GM23248 (cell line): Measurements from ENCODE around the gene GPR176. TPM values are rescaled to one million over a fixed set of nuclear protein-coding genes. Genes with fewer than 3 reads are reported as not detected.
"Not testable (repeated sequence)": the region's sequence is repeated elsewhere in the genome, so short reads cannot be mapped to it uniquely, and the experiment has no call there.

Experiments
- DNase-seq: peaks from one replicate; pipeline ENCODE4 v3.0.0-alpha.2; 2015
- H2AFZ ChIP-seq: fragments of 200-600 bp; sonication (generic); 2 replicates; pipeline ENCODE4 v1.6.1; 2016; ENCODE audit warnings: antibody characterized with exemption
- H3F3A ChIP-seq: fragments of 200-600 bp; sonication (generic); 2 replicates; pipeline ENCODE4 v1.6.1; 2016; ENCODE audit warnings: mild to moderate bottlenecking, antibody characterized with exemption, mixed run types; ENCODE audit not compliant: insufficient read depth
- H3K27ac ChIP-seq: fragments of 200-600 bp; sonication (generic); 2 replicates; pipeline ENCODE4 v1.5.1; 2016; ENCODE audit warnings: mild to moderate bottlenecking
- H3K27me3 ChIP-seq: fragments of 200-600 bp; sonication (generic); replicated peaks from 2 replicates; pipeline ENCODE4 v1.6.1; 2016; ENCODE audit warnings: mild to moderate bottlenecking; ENCODE audit not compliant: insufficient read depth
- H3K36me3 ChIP-seq: fragments of 200-600 bp; sonication (generic); 2 replicates; pipeline ENCODE4 v1.6.1; 2016; ENCODE audit warnings: low read depth, mild to moderate bottlenecking
- H3K4me1 ChIP-seq: fragments of 200-600 bp; sonication (generic); 2 replicates; pipeline ENCODE4 v1.6.1; 2016; ENCODE audit warnings: mild to moderate bottlenecking; ENCODE audit not compliant: insufficient read depth
- H3K4me2 ChIP-seq: fragments of 200-600 bp; sonication (generic); one replicate; pipeline ENCODE4 v1.6.1; 2016; ENCODE audit warnings: mild to moderate bottlenecking; ENCODE audit not compliant: unreplicated experiment
- H3K4me3 ChIP-seq: fragments of 200-600 bp; sonication (generic); 2 replicates; pipeline ENCODE4 v1.5.1; 2016; ENCODE audit warnings: mild to moderate bottlenecking
- H3K79me2 ChIP-seq: fragments of 200-600 bp; sonication (generic); 2 replicates; pipeline ENCODE4 v1.6.1; 2016; ENCODE audit warnings: mild to moderate bottlenecking; ENCODE audit not compliant: insufficient read depth
- H3K9ac ChIP-seq: fragments of 200-600 bp; sonication (generic); 2 replicates; pipeline ENCODE4 v1.6.1; 2016; ENCODE audit warnings: mild to moderate bottlenecking
- H3K9me2 ChIP-seq: fragments of 200-600 bp; sonication (generic); 2 replicates; pipeline ENCODE4 v1.6.1; 2016; ENCODE audit warnings: mixed run types, mild to moderate bottlenecking, moderate library complexity; ENCODE audit not compliant: insufficient read depth
- H3K9me3 ChIP-seq: fragments of 200-600 bp; sonication (generic); one replicate; pipeline ENCODE4 v1.6.1; 2017; ENCODE audit warnings: low read depth
- H4K20me1 ChIP-seq: fragments of 200-600 bp; sonication (generic); 2 replicates; pipeline ENCODE4 v1.6.0; 2016; ENCODE audit not compliant: insufficient read depth
- EZH2 ChIP-seq: fragments of 200-600 bp; sonication (generic); IDR thresholded peaks from 2 replicates; pipeline ENCODE4 v1.6.1; 2018; ENCODE audit warnings: antibody characterized with exemption, mild to moderate bottlenecking; ENCODE audit not compliant: insufficient read depth, poor library complexity, severe bottlenecking
- EZH2phosphoT487 ChIP-seq: fragments of 200-600 bp; sonication (generic); IDR thresholded peaks from 2 replicates; pipeline ENCODE4 v1.6.1; 2018; ENCODE audit warnings: antibody characterized with exemption, moderate library complexity, mild to moderate bottlenecking, low read depth; ENCODE audit not compliant: insufficient read depth
- WGBS, 2 experiments: methylation state at CpG; one replicate each; pipeline ENCODE4 v1.1.6; 2015 to 2017; ENCODE audit warnings: low lambda C conversion rate in 2 of 2, low coverage in 1 of 2; ENCODE audit errors: missing lambda C conversion rate in 2 of 2; 5-methylcytosine and 5-hydroxymethylcytosine counted together
- in situ Hi-C: fragments of 300-500 bp; cut with MboI; formaldehyde crosslinking; loops from 2 replicates; pipeline ENCODE4 v1.15.0; 2020
- polyA plus RNA-seq: library from polyadenylated mRNA; unstranded; fragments of >200 nt; fragmentation: Nextera tagmentation; extraction: Ambion mirVana; gene quantifications from 2 replicates; pipeline ENCODE4 v1.2.1, GENCODE V29; 2016
- total RNA-seq: library from RNA; depleted of rRNA; stranded (reverse); fragments of >200 nt; shearing (Covaris generic); gene quantifications from 2 replicates; pipeline ENCODE4 v1.2.3, GENCODE V29; 2014

Gene GPR176
- total and polyA plus RNA-seq, 2 experiments from 2014 or later, result 161 to 254 TPM

DNA sequence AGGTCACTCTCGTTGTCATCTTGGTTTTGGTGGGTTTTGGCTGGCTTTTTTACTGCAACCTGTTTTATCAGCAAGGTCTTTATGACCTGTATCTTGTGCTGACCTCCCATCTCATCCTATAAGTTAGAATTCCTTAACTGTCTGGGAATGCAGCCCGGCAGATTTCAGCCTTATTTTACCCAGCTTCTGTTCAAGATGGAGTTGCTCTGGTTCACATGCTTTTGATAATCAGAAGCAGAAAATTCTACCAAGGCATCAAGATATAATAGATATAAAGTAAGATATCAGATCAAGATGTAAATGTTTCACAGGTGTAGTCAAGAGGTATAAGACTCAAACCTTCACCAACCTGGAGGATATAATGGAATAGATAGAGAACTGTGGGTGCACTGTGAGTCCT, 16.0 kb downstream of the GPR176 start:
- Histone ChIP-seq H4K20me1 (peaks cover 35% of the 10 kb centered on the region; the same call in 1 of the 2 replicates), H3K4me2 (no peak overlapping the region), H3K9ac (no peak overlapping the region), H3K9me2 (peaks cover 5% of the 10 kb centered on the region; the same call in 1 of the 2 replicates), H3K4me1 (peaks cover 17% of the 10 kb centered on the region), H3K4me3 (no peak overlapping the region), H3F3A (peaks cover 40% of the 10 kb centered on the region), H3K27ac (no peak overlapping the region), H2AFZ (no peak overlapping the region), H3K79me2 (peaks cover 96% of the 10 kb centered on the region), H3K27me3 (no peaks in the 10 kb centered on the region), H3K36me3 (peaks cover 18% of the 10 kb centered on the region; the same call in 1 of the 2 replicates), H3K9me3 (no peaks in the 10 kb centered on the region)
- no peak for DNase-seq
- 100% methylated on average over 2 of the region's 2 CpGs for WGBS, 2 experiments
- no peak for TF ChIP-seq EZH2
- TF ChIP-seq EZH2phosphoT487, result no peak
- in situ Hi-C loops, result no loop called here

DNA sequence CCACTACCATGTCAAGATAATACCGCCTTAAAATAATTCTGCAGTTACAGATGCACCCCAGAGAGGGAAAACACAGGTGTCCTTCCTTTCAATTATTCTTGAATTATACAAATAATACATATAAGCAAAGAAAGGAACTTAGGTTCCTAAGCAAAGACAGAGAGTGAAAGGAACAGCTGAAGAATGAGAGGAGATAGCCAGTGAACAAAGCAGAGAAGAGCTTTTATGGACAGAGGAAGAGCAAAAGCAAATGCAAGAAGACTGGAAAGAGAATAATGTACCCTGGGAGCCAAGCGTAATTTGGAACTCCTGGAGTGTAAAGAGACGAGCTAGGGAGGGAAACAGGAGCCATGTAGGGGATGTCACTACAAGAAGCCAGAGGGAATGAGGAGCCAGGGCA, 21.7 kb downstream of the GPR176 start:
- H3K27ac ChIP-seq, result no peak overlapping the region
- H4K20me1 ChIP-seq, result peaks cover 49% of the 10 kb centered on the region
- peaks cover 82% of the 10 kb centered on the region for H3K79me2 ChIP-seq
- H3K4me3 ChIP-seq, result no peak overlapping the region
- H3K36me3 ChIP-seq, result peaks cover 15% of the 10 kb centered on the region; the same call in 1 of the 2 replicates
- DNase-seq, result no peak
- no peak overlapping the region for H3K9ac ChIP-seq
- no peaks in the 10 kb centered on the region for H3K27me3 ChIP-seq
- in situ Hi-C loops, result no loop called here
- H3K4me2 ChIP-seq, result no peak overlapping the region
- peaks cover 31% of the 10 kb centered on the region for H3K4me1 ChIP-seq
- WGBS, 2 experiments, result 90 to 96% methylated on average over 3 of the region's 3 CpGs
- no peaks in the 10 kb centered on the region for H3K9me3 ChIP-seq
- no peak overlapping the region for H2AFZ ChIP-seq
- peaks cover 6% of the 10 kb centered on the region; the same call in 1 of the 2 replicates for H3K9me2 ChIP-seq
- H3F3A ChIP-seq, result peaks cover 34% of the 10 kb centered on the region
- TF ChIP-seq EZH2phosphoT487, result no peak
- TF ChIP-seq EZH2, result no peak

DNA sequence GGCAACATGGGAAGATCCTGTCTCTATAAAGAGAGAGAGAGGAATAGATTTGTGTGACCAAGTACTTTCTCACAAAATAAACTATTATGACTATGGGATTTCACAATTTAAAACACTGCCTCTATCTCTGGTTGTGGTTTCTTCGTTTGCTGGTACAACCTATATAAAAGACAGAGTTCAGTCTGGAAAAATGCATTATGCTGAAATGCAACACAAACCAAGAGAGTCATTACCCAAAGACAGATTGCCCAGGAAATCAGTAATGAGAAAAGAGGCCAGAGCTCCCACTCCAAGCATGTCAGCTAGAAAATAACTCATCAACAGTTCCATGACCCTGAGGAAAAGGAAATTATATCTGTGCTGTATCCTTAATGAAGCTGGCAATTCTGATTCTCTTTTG, 23.2 kb downstream of the GPR176 start:
- peak overlapping the region; percentile 67 for H3K4me2 ChIP-seq
- TF ChIP-seq EZH2 (no peak), EZH2phosphoT487 (peak; percentile 71; the same call in 1 of the 2 replicates)
- no peaks in the 10 kb centered on the region for H3K9me3 ChIP-seq
- peak; percentile 69 for DNase-seq
- peaks cover 6% of the 10 kb centered on the region; the same call in 1 of the 2 replicates for H3K9me2 ChIP-seq
- no peaks in the 10 kb centered on the region for H3K27me3 ChIP-seq
- 0 out of 2 replicates have a peak overlapping the region, but pooled peaks have one; percentile 34 for H3K9ac ChIP-seq
- no peak overlapping the region for H2AFZ ChIP-seq
- 4 to 14% methylated on average over 1 of the region's 1 CpG for WGBS, 2 experiments
- peaks cover 31% of the 10 kb centered on the region for H3K4me1 ChIP-seq
- in situ Hi-C loops, result no loop called here
- peaks cover 35% of the 10 kb centered on the region for H4K20me1 ChIP-seq
- peaks cover 26% of the 10 kb centered on the region for H3F3A ChIP-seq
- no peak overlapping the region for H3K4me3 ChIP-seq
- peak overlapping the region; percentile 80 for H3K27ac ChIP-seq
- H3K79me2 ChIP-seq, result peaks cover 80% of the 10 kb centered on the region
- H3K36me3 ChIP-seq, result peaks cover under 1% of the 10 kb centered on the region; the same call in 1 of the 2 replicates

DNA sequence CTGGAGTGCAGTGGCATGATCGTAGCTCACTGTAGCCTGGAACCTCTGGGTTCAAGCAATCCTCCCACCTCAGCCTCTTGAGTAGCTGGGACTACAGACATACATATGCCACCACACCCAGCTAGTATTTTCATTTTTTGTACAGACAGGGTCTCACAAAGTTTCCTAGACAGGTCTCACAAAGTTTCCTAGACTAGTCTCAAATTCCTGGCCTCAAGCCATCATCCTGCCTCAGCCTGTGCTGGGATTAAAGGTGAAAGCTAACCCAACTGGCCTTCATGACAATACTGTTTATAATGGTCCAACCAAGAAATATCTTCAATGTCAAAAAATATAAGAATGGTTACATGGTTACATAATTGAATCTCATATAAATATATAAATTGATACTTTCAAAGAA, 24.0 kb downstream of the GPR176 start:
- Histone ChIP-seq H3K4me2 (peak overlapping the region; percentile 67), H4K20me1 (peaks cover 29% of the 10 kb centered on the region), H3K9me2 (peaks cover 6% of the 10 kb centered on the region; the same call in 1 of the 2 replicates), H3K27ac (peak overlapping the region; percentile 80), H3F3A (peaks cover 26% of the 10 kb centered on the region), H3K4me3 (no peak overlapping the region), H3K27me3 (no peaks in the 10 kb centered on the region), H2AFZ (no peak overlapping the region), H3K4me1 (peaks cover 31% of the 10 kb centered on the region), H3K9ac (no peak overlapping the region), H3K9me3 (no peaks in the 10 kb centered on the region), H3K79me2 (peaks cover 80% of the 10 kb centered on the region), H3K36me3 (no peaks in the 10 kb centered on the region)
- TF ChIP-seq EZH2phosphoT487 (no peak), EZH2 (no peak)
- in situ Hi-C loops, result no loop called here
- peak; percentile 19 for DNase-seq
- 100% methylated on average over 1 of the region's 1 CpG for WGBS, 2 experiments

DNA sequence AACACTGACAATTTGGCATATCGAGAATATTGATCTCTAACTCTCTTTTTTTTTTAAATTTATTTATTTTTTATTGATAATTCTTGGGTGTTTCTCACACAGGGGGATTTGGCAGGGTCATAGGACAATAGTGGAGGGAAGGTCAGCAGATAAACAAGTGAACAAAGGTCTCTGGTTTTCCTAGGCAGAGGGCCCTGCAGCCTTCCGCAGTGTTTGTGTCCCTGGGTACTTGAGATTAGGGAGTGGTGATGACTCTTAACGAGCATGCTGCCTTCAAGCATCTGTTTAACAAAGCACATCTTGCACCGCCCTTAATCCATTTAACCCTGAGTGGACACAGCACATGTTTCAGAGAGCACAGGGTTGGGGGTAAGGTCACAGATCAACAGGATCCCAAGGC, 27.0 kb downstream of the GPR176 start:
- H4K20me1 ChIP-seq, result peaks cover 10% of the 10 kb centered on the region
- in situ Hi-C loops, H2AFZ ChIP-seq, H3K9ac ChIP-seq, H3K4me2 ChIP-seq, H3K27ac ChIP-seq, H3K9me3 ChIP-seq, H3K4me3 ChIP-seq, H3K9me2 ChIP-seq, H3K36me3 ChIP-seq, H3K27me3 ChIP-seq, DNase-seq: not testable (repeated sequence)
- H3F3A ChIP-seq, result peaks cover 26% of the 10 kb centered on the region
- WGBS, 2 experiments, result 99 to 100% methylated on average over 2 of the region's 4 CpGs
- H3K79me2 ChIP-seq, result peaks cover 79% of the 10 kb centered on the region
- H3K4me1 ChIP-seq, result peaks cover 30% of the 10 kb centered on the region
